Caki2 (cell line): ENCODE data around the gene CNOT11. TPM values are rescaled to one million over a fixed set of nuclear protein-coding genes. Genes with fewer than 3 reads are reported as not detected.
A peak's percentile ranks its signal among the peaks of the same experiment; 100 is the strongest.
"Not testable (repeated sequence)": the region's sequence is repeated elsewhere in the genome, so short reads cannot be mapped to it uniquely, and the experiment has no call there.

Experiments
- DNase-seq: peaks from one replicate; pipeline ENCODE4 v3.0.0-alpha.2; 2015; ENCODE audit warnings: low read depth
- in situ Hi-C: cut with HindIII; loops from 2 replicates; pipeline ENCODE4 v1.10.0; 2016; ENCODE audit warnings: low sequenced_read_pairs, low pct_unique_long_range_greater_than_20kb, mixed read lengths
- total RNA-seq: library from RNA; depleted of rRNA; stranded (reverse); fragments of >200 nt; shearing (Covaris generic); gene quantifications from 2 replicates; pipeline ENCODE4 v1.2.3, GENCODE V29; 2014; ENCODE audit warnings: low replicate concordance; rRNA removed

CNOT11 gene
- total RNA-seq, result 96.0 and 125 TPM in 2 replicates

DNA sequence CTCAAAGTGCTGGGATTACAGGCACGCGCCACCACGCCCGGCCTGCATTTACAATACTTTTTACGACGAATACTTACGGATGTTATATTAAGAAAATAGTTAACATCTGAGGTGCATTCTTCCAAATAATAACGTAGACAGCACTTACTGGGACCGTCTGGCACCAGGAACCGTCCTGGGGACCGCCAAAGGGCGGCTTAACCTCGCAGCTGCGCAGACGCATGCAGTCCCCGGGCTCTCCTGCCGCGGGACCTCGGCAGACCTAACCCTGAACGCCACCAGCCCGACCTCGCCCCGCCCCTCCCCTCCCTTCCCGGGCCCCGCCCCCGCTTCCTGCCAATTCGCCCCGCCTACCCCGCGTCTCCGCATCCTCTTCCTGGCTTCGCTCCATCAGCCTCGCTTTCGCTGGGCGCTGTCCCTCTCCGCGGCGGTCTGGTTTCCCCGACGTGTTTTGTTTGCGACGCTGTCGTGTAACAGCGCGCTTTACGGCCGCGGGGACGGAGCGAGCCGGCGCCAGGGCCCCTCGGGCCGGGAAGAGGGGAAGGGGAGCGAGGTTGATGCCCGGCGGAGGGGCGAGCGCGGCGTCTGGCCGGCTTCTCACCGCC, at the start of gene CNOT11:
CNOT11 (plus strand) TSS at position 479 of the 605 bp plus-strand sequence; CDS start at position 558, 79 bp downstream.
- DNase-seq, result peak; percentile 94
- in situ Hi-C loops, result no loop called here

DNA sequence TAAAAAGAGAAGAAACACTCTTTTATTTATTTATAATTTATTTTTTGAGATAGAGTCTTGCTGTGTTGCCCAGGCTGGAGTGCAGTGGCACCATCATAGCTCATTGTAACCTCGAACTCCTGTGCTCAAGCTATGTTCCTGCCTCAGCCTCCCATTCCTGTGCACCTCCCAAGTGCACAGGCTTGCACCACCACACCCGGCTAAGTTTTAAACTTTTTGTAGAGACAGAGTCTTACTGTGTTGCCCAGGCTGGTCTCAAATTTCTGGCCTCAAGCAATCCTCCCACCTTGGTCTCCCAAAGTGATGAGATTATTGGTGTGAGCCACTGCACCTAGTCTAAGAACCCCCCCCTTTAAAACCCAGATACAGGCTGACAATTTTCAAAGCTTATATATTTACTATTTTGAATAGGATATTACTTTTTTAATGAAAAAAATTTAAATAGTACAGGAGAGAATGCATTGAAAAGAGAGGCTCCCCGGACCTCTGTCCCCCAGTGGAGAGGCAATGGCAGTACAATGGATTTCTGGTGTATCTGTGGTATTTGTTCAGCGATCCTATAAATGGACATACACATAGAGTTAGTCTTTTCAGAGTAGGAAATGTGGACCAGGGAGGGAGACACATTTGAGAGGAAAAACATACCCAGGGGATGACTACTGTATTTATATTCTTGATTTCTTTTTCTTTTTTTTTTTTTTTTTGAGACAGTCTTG, 48.1 kb upstream of the CNOT11 start:
- in situ Hi-C loops, result no loop called here
- DNase-seq, result no peak

DNA sequence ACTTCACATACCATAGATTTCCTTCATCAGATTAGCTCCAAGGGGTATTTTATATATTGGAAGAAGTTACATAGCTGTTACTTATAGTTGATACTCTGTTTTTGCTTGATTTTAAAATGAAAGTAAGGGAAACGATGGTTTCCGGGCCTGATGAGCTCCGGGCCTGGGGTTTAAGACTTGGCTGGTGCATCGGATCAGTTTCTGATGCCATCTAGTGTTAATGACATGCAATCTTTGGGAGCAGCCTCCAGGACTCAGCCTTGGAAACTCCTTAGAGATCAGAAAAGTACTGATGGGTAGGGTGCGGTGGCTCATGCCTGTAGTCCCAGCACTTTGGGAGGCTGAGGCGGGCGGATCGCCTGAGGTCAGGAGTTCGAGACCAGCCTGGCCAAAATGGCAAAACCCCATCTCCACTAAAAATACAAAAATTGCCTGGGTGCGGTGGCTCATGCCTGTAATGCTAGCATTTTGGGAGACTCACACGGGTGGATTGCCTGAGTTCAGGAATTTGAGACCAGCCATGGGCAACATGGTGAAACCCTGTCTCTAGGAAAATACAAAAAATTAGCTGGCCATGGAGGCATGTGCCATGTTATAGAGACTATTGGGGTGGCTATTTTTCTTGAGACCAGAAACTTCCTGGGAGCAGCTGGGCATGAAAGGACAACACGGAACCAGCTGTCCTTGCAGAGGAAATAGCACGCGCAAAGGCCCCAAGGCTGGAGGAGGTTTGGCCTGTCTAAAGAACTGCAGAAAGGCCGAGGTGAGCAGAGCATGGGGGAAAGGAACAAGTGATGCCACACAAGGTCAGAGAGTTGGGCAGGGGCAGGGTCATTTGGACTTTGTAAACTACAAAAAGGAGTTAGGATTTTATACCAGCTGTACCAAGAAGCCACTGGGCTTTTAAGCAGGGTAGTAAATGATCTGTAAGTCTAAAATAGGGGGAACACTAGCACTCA, 46.9 kb upstream of the CNOT11 start:
- DNase-seq, result peak; percentile 76
- in situ Hi-C loops, result no loop called here

DNA sequence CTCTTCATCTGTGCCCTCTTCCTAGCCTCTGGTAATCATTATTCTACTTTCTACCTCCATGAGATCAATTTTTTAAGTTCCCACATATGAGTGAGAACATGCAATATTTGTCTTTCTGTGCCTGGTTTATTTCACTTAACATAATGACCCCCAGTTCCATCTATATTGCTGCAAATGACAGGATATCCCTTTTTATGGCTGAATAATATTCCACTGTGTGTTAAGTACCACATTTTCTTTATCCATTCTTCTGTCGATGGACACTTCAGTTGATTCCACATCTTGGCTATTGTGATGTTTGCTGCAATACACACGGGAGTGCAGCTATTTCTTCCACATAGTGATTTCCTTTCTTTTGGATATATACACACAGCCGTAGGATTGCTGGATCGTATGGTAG, 43.9 kb upstream of the CNOT11 start:
- no peak for DNase-seq
- in situ Hi-C loops, result no loop called here

- in situ Hi-C loops, result no loop called here
- peak; percentile 53 for DNase-seq
Observed at GRCh38 chr2:101219246-101219645, 33.4 kb upstream of the CNOT11 start.

DNA sequence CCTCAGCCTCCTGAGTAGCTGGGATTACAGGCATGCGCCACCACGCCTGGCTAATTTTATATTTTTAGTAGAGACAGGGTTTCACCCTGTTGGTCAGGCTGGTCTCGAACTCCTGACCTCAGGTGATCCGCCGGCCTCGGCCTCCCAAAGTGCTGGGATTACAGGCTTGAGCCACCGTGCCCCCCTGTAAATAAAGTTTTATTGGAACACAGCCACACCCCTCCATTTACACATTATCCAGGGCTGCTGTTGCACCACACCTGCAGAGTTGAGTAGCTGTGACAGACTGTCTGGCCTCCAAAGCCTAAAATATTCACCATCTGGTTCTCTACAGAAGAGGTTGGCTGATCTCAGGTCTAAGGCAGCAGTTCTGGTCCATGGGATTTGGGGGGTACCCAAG, 32.6 kb upstream of the CNOT11 start:
- in situ Hi-C loops, result not testable (repeated sequence)

DNA sequence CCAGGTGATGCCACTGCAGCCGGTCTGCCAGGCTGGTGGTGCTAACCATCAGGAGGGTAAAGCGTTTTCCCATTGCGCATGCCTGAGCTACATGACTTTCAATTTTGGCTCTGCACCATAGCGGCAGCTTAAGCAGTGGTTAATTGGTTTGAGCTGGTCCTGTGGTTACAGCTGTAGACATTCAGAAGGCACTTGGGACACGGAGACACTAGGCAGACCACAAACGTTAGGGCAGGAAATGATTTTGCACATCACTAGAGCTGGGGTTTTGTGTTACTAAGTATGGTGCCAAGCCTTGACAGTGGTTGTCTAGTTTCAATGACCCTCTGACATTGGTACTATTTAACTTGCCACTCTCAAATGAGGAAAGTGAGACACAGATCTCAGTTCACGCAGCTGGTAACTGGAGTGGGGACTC, 28.9 kb upstream of the CNOT11 start:
- DNase-seq, result no peak
- in situ Hi-C loops, result no loop called here

More for the DNA sequence above, 32.6 kb upstream of the CNOT11 start:
- not testable (repeated sequence) for DNase-seq

GRCh38 chr2:101230541-101231001, 22.1 kb upstream of the CNOT11 start:
- DNase-seq, result peak; percentile 59
- in situ Hi-C loops, result no loop called here

- DNase-seq, result peak; percentile 41
Observed at GRCh38 chr2:101231240-101231639, 21.4 kb upstream of the CNOT11 start.

GRCh38 chr2:101231937-101232730, 20.6 kb upstream of the CNOT11 start:
- no peak for DNase-seq
- in situ Hi-C loops, result no loop called here

More at GRCh38 chr2:101231240-101231639, 21.4 kb upstream of the CNOT11 start:
- in situ Hi-C loops, result no loop called here

GRCh38 chr2:101232770-101233169, 19.9 kb upstream of the CNOT11 start:
- in situ Hi-C loops, result no loop called here
- DNase-seq, result peak; percentile 60

GRCh38 chr2:101234169-101234938, 18.3 kb upstream of the CNOT11 start:
- in situ Hi-C loops, result no loop called here
- DNase-seq, result peak; percentile 91

DNA sequence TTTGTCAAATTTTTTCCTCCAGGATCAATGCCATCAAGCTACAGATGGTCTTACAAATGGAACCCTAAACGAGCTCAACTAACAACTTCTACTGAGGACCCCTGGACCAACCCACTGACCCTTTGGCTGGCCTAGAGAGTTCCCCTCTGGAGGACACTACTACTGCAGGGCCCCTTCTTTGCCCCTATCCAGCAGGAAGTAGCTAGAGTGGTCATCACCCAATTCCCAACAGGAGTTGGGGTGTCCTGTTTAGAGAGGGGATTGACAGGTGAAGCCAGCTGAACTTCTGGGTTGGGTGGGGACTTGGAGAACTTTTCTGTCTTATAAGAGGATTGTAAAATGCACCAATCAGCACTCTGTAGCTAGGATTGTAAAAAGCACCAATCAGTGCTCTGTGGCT, 16.7 kb upstream of the CNOT11 start:
- in situ Hi-C loops, result not testable (repeated sequence)
- peak; percentile 35 for DNase-seq

DNA sequence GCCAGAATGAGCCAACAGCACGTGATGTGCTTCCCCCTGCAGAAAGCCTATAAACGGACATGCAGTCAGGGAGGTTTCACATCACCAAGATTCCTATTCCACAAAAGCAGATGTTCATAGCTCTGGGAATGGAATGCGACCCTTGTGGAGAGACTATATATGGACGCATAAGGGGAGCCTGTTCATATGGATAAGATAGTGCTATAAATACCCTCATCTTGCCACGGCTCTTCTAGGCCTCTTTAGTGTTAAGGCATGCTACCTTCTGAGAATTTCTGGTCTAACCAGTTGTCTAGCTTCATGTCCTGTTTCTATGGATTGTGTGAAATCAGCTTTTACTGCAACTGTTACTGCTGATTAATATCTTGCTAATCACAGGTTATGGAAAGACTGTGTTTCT, 14.7 kb upstream of the CNOT11 start:
- DNase-seq, in situ Hi-C loops: not testable (repeated sequence)

- in situ Hi-C loops, result no loop called here
- DNase-seq, result peak; percentile 95
Observed at GRCh38 chr2:101238930-101239759, 13.5 kb upstream of the CNOT11 start.

DNA sequence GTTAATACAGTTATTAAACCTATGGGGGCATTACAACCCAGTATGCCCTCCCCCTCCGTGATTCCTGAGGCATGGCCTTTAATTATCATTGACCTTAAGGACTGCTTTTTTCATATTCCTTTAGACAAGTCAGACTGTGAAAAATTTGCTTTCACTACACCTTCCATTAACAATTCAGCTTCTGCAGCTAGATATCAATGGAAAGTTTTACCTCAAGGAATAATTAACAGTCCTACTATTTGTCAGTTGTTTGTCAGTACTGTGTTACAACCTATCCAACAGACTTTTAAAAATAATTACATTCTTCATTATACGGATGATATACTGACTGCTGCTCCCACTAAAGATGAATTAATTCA, 12.9 kb upstream of the CNOT11 start:
- DNase-seq, in situ Hi-C loops: not testable (repeated sequence)
